AML-193 (cell line): ENCODE measurements around the gene DCST1.

ENCODE experiments used
- DNase-seq, 2 experiments: peaks; one replicate each; lab custom pipeline; 2025; lab: John Stamatoyannopoulos, UW

DCST1 gene

GRCh38 chr1:155014709-155015508 is 18.7 kb upstream of the DCST1 start:
- no peak for DNase-seq

- no peak for DNase-seq
Observed at GRCh38 chr1:155015527-155016230, 17.9 kb upstream of the DCST1 start.

- DNase-seq: no peak
Observed at GRCh38 chr1:155016231-155016831, 17.3 kb upstream of the DCST1 start.

GRCh38 chr1:155017041-155017945 is 16.3 kb upstream of the DCST1 start:
- DNase-seq: peak; percentile 69 to 70

GRCh38 chr1:155017946-155018316 is 15.7 kb upstream of the DCST1 start:
- no peak for DNase-seq

GRCh38 chr1:155018617-155019348 is 14.8 kb upstream of the DCST1 start:
- no peak for DNase-seq

GRCh38 chr1:155019377-155020245 is 14.0 kb upstream of the DCST1 start:
- DNase-seq: no peak

GRCh38 chr1:155022136-155022926 is 11.3 kb upstream of the DCST1 start:
- no peak for DNase-seq

GRCh38 chr1:155022927-155023236 is 10.7 kb upstream of the DCST1 start:
- DNase-seq: peak in 1 of 2 experiments; percentile 29

GRCh38 chr1:155023627-155024026 is 10.0 kb upstream of the DCST1 start:
- no peak for DNase-seq

GRCh38 chr1:155024315-155024714 is 9.3 kb upstream of the DCST1 start:
- DNase-seq: no peak

GRCh38 chr1:155026154-155026553 is 7.5 kb upstream of the DCST1 start:
- DNase-seq: no peak

GRCh38 chr1:155026588-155026987 is 7.0 kb upstream of the DCST1 start:
- no peak for DNase-seq

GRCh38 chr1:155029513-155030242 is 3.9 kb upstream of the DCST1 start:
- no peak for DNase-seq

- no peak for DNase-seq
Observed at GRCh38 chr1:155030243-155030795, 3.3 kb upstream of the DCST1 start.

- DNase-seq: no peak
Observed at GRCh38 chr1:155030899-155031298, 2.7 kb upstream of the DCST1 start.

- DNase-seq: no peak
Observed at GRCh38 chr1:155032886-155033285, 738 bp upstream of the DCST1 start.

GRCh38 chr1:155034318-155035208 is 939 bp downstream of the DCST1 start:
- DNase-seq: no peak
